K562 (cell line): ENCODE measurements around the gene PTBP3. TPM values are rescaled to one million over a fixed set of nuclear protein-coding genes. Genes with fewer than 3 reads are reported as not detected.
A peak's percentile ranks its signal among the peaks of the same experiment; 100 is the strongest.

Experiments
- CEBPB ChIP-seq: fragments of 450-650 bp; IDR thresholded peaks from 2 replicates; pipeline ENCODE4 v1.6.1; 2016; ENCODE audit warnings: missing genetic modification characterization, missing compliant biosample characterization
- EWSR1 ChIP-seq: fragments of 450-650 bp; IDR thresholded peaks from 2 replicates; pipeline ENCODE4 v1.6.1; 2018; ENCODE audit warnings: borderline replicate concordance, mild to moderate bottlenecking, low read depth, moderate library complexity; ENCODE audit not compliant: partially characterized antibody
- JUND ChIP-seq, 2 experiments: IDR thresholded peaks; 2 replicates in 1 of 2; 3 replicates in 1 of 2; pipeline ENCODE4 v1.6.1; 2011; ENCODE audit warnings: borderline replicate concordance in 2 of 2, low read depth in 2 of 2, low read length in 2 of 2, improper control_type of control experiment in 1 of 2, missing biosample characterization in 1 of 2, missing genetic modification characterization in 1 of 2, missing genetic modification reagents in 1 of 2
- MAFK ChIP-seq: IDR thresholded peaks from 2 replicates; pipeline ENCODE4 v1.6.1; 2011; ENCODE audit warnings: low read length, improper control_type of control experiment
- NBN ChIP-seq: fragments of 450-650 bp; IDR thresholded peaks from 2 replicates; pipeline ENCODE4 v1.6.1; 2016; ENCODE audit warnings: low read depth, mild to moderate bottlenecking
- NFIC ChIP-seq: fragments of 450-650 bp; IDR thresholded peaks from 2 replicates; pipeline ENCODE4 v1.6.1; 2017; ENCODE audit warnings: mild to moderate bottlenecking, inconsistent platforms
- NR4A1 ChIP-seq, 2 experiments: fragments of 250-450 bp in 1 of 2; fragments of 450-650 bp in 1 of 2; sonication (Bioruptor Pico) in 1 of 2; IDR thresholded peaks; 2 replicates each; pipeline versions ENCODE4 v1.4.0 to v1.6.1; 2016 to 2020; ENCODE audit warnings: mild to moderate bottlenecking in 2 of 2, missing compliant biosample characterization in 1 of 2, missing genetic modification characterization in 1 of 2, moderate library complexity in 1 of 2
- POLR2AphosphoS5 ChIP-seq: IDR thresholded peaks from 2 replicates; pipeline ENCODE4 v1.6.1; 2011; ENCODE audit warnings: mild to moderate bottlenecking, low read depth, low read length, moderate library complexity; ENCODE audit not compliant: control insufficient read depth, insufficient read depth
- POLR2H ChIP-seq: IDR thresholded peaks from 2 replicates; pipeline ENCODE4 v1.6.1; 2016; ENCODE audit warnings: missing genetic modification characterization, low read depth, mild to moderate bottlenecking, control low read depth, missing compliant biosample characterization, moderate library complexity
- RAD21 ChIP-seq, 2 experiments: fragments of 250-450 bp in 1 of 2; fragments of 450-650 bp in 1 of 2; sonication (Bioruptor Pico) in 1 of 2; formaldehyde crosslinking in 1 of 2; IDR thresholded peaks in 1 of 2; conservative IDR thresholded peaks in 1 of 2; 2 replicates each; pipeline versions ENCODE4 v1.4.0 to v1.8.0; 2020 to 2022; ENCODE audit warnings: mild to moderate bottlenecking in 2 of 2, moderate library complexity in 1 of 2
- SNAPC5 ChIP-seq: fragments of 250-450 bp; sonication (Bioruptor Pico); IDR thresholded peaks from 2 replicates; pipeline ENCODE4 v1.8.0; 2021; ENCODE audit warnings: moderate library complexity, mild to moderate bottlenecking, inconsistent platforms
- SRF ChIP-seq, 2 experiments: fragments of 250-450, 450-650 bp in 1 of 2; sonication (Bioruptor Pico) in 1 of 2; sonication (generic) in 1 of 2; formaldehyde crosslinking; IDR thresholded peaks; 2 replicates each; pipeline versions ENCODE4 v1.5.0 to v1.5.1; 2020 to 2022; ENCODE audit warnings: mild to moderate bottlenecking in 1 of 2, missing genetic modification reagents in 1 of 2
- STAT6 ChIP-seq: sonication (generic); formaldehyde crosslinking; IDR thresholded peaks from 2 replicates; pipeline ENCODE4 v1.8.1; 2023; ENCODE audit warnings: mild to moderate bottlenecking, missing genetic modification reagents
- TFAM ChIP-seq: fragments of 250-450 bp; sonication (Bioruptor Pico); conservative IDR thresholded peaks from 2 replicates; pipeline ENCODE4 v1.5.0; 2021; ENCODE audit warnings: mild to moderate bottlenecking, moderate library complexity
- ZBTB11 ChIP-seq, 3 experiments: fragments of 200-800 bp in 1 of 3; fragments of 250-450 bp in 1 of 3; fragments of 450-650 bp in 1 of 3; sonication (Bioruptor Pico) in 1 of 3; sonication (Bioruptor generic) in 1 of 3; formaldehyde crosslinking in 1 of 3; IDR thresholded peaks; 2 replicates each; pipeline versions ENCODE4 v1.6.1 to v1.8.0; 2016 to 2022; ENCODE audit warnings: mild to moderate bottlenecking in 2 of 3, missing genetic modification characterization in 2 of 3, missing compliant biosample characterization in 1 of 3, moderate library complexity in 1 of 3
- ZNF140 ChIP-seq: fragments of 250-450 bp; sonication (Bioruptor Pico); IDR thresholded peaks from 2 replicates; pipeline ENCODE4 v1.8.0; 2021; ENCODE audit warnings: moderate library complexity, mild to moderate bottlenecking, inconsistent platforms
- ZNF263 ChIP-seq: sonication (generic); formaldehyde crosslinking; IDR thresholded peaks from 2 replicates; pipeline ENCODE4 v1.8.0; 2022; ENCODE audit warnings: mild to moderate bottlenecking, missing genetic modification reagents, borderline replicate concordance
- ZNF347 ChIP-seq: fragments of 450-650 bp; formaldehyde crosslinking; IDR thresholded peaks from 2 replicates; pipeline ENCODE4 v1.4.0; 2020; ENCODE audit warnings: low read depth, mild to moderate bottlenecking, moderate library complexity
- polyA plus RNA-seq, 8 experiments: library from polyadenylated mRNA; depleted of rRNA in 4 of 8; stranded (reverse) in 5 of 8; unstranded in 3 of 8; fragments of >200 nt; fragmentation: Nextera tagmentation in 2 of 8; fragmentation: Illumina TruSeq in 1 of 8; extraction: Ambion mirVana in 2 of 8; extraction: Trizol in 1 of 8; gene quantifications; 2 replicates each; pipeline versions ENCODE4 v1.2.1 to v1.2.3, GENCODE V29; 2011 to 2014; ENCODE audit warnings: inconsistent platforms in 1 of 8, missing spikeins in 1 of 8
- total RNA-seq, 7 experiments: library from RNA; depleted of rRNA in 6 of 7; stranded (reverse); fragments of >200 nt in 6 of 7; fragmentation: Illumina TruSeq in 2 of 7; extraction: Trizol in 2 of 7; gene quantifications; 2 replicates each; pipeline versions ENCODE4 v1.2.1 to v1.2.3, GENCODE V29; 2011 to 2021; ENCODE audit warnings: low replicate concordance in 1 of 7

Gene PTBP3
- total and polyA plus RNA-seq, 9 of the 15 experiments (the other 6 are each of a cell fraction or from before 2014, with no cell fraction given) = 22.4 to 132 (median 68.0) TPM

GRCh38 chr9:112379177-112380101 is 46.0 kb upstream of the PTBP3 start (continued):
- TF ChIP-seq STAT6 (CRISPR knock-in tag) (peak; percentile 81; the same call in 1 of the 2 replicates), TFAM (CRISPR knock-in tag) (no peak), NFIC (peak; percentile 98), RAD21 (CRISPR knock-in tag; conservative IDR thresholded peaks at IDR 0.05 in 1 of 2, IDR thresholded peaks at IDR 0.05 in 1 of 2) (0 out of 4 replicates have a peak, but pooled peaks of 1 of the 2 experiments have one; percentile 25), CEBPB (tag) (no peak), NR4A1 (CRISPR knock-in tag; IDR thresholded peaks at IDR 0.05) (0 out of 2 replicates have a peak, but pooled peaks have one; percentile 57), NR4A1 (tag; IDR thresholded peaks at IDR 0.05) (no peak), NBN (peak; percentile 65; the same call in 1 of the 2 replicates), ZNF263 (CRISPR knock-in tag) (peak; percentile 34; the same call in 1 of the 2 replicates), JUND (IDR thresholded peaks at IDR 0.05; ENCODE audit: borderline replicate concordance, low read depth, low read length) (0 out of 2 replicates have a peak, but pooled peaks have one; percentile 49), JUND (tag; IDR thresholded peaks at IDR 0.05; ENCODE audit: borderline replicate concordance, low read depth, low read length) (peak; percentile 32; the same call in 1 of the 3 replicates), POLR2H (tag) (peak; percentile 90), EWSR1 (no peak), MAFK (0 out of 2 replicates have a peak, but pooled peaks have one; percentile 2), SRF (CRISPR knock-in tag; IDR thresholded peaks at IDR 0.05) (peak in 1 of 2 experiments; percentile 39; a peak in 2 of 4 replicates), ZNF347 (no peak), ZBTB11 (CRISPR knock-in tag; IDR thresholded peaks at IDR 0.05) (peak in 1 of 3 experiments; percentile 39; a peak in 1 of 6 replicates), ZNF140 (CRISPR knock-in tag) (no peak), SNAPC5 (no peak), POLR2AphosphoS5 (peak; percentile 86)
